ENCODE results near the gene SOX9.

The SOX9 gene

DNA sequence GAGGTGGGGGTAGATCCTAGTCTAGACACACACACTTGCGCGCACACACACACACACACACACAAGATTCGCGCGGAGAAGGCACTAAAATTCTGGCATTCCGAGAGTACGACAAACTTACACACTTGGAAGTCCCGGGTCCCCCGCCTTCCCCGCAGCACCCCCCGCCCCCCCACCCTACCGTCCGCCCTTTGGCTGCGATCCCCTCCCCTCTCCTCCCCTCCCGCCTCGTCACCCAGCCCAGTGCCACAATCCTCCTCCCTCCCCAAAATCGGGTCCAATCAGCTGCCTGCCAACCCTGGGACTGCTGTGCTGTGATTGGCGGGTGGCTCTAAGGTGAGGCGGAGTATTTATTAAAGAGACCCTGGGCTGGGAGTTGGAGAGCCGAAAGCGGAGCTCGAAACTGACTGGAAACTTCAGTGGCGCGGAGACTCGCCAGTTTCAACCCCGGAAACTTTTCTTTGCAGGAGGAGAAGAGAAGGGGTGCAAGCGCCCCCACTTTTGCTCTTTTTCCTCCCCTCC, at the start of gene SOX9:
SOX9 (plus strand) TSS at position 379 of the 522 bp plus-strand sequence. CDS start 372 bp downstream, outside the sequence.
- DNase-seq: peak; percentile 73

DNA sequence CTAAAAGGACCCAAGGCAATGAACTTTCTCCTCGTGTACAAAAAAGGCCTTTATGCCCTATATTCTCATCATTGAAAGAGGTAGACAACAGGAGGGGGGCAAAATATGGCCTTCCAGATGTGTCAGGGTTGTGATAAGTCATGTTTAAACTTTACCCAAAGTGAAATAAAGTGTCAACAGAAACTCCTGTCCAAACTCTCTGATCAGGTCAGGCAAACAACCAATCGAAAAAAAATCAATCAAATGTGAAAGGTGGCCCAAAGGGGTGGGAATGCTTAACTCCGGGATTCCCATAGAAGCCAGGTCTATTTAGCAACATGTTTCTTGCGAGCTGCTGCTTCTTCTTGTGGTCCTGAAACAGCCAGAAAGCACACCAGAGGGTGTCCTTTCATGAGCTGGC, 49.5 kb upstream of the SOX9 start:
- no peak for DNase-seq

DNA sequence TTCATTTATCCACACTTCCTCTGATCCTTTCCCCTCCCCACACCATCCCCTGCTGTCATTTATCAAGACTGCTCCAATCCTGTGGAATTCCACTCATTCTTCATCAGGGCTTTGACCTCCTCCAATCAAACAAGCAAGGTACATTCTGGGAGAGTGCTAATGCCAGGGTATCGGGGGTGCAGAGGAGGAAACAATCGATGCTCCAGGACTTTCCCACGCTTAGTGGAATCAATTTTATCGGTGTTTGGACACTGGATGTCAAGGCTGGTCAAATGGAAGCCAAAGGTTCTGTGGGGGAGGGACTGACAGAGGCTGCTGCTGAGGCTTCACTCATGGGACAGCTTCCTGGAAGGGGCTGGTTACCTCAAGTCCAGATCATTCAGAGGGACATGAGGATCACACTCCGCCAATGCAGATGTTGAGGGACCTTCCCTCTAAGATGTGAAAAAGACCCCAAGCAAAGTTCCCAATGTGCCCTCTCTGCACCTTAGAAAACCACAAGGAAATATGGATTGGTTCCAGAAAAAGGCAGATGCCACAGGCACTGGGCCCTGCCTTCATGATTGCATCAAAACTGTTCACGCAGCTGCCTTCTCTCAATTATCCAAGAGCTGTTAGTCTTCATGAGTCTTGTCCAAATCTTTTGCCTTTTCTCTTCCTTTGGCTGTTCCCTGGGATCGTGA, 44.7 kb upstream of the SOX9 start:
- DNase-seq: no peak

DNA sequence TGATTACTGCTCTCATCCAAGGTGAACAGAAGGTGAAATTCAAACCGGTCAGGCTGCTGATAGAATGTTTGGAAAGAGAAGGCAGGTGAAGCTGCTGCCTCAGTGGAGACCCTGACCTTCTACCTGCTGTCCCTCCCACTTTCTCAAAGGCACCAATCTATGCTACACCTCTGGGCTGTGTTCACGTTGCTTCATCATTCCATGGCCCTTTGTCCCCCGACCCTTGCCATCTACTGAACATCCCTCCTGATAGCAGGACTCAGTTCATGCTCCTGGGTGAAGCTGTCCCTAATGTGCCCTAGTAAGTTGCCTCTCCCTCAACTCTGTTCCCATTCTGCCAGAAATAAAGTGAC, 44.2 kb upstream of the SOX9 start:
- DNase-seq: no peak

DNA sequence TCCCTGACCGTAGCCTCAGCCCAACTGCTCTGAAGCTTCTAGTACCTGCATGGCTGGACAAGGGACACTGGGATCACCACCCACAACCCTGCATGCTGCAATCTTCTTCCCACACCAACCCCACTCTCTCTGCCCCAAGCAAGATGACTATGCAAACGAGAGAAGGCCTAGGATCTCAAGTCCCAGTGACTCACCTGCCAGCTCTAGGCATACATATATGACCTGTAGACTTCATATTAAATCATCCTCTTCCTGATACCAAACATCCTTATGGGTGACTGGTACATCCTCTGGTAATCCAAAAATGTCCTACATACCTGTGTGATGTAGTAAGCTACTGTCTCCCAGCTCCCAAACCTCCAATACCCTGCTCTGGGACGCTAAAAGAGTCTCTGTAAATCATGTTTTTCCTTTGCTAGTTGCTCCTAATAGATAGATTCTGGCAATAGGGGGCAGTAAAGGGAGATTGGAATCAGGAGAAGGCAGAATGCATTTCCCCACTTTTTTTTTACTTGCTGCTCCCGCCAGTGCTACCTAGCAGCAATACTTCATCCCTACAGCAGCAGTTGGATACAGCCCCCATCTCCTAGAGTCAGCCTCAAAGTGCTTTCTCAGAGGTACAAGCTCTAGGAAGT, 43.4 kb upstream of the SOX9 start:
- no peak for DNase-seq

DNA sequence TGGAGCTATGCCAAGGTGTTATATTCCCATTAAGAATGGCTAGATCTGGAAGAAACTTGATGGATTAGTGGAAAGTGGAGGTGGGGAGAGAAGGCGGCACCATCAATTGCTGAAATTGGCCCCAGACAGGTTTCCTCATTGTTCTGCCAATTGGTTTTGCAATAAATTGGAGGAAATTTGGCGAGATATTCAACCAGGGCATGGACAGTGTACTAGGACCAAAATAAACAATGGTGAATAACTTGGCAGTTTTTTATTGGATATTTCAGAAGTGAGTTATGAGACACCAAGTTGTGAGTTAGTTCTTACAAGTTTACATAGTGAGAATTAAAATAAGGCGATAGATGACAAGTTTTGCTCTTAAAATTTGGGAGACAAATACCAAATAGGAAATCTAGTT, 41.1 kb upstream of the SOX9 start:
- no peak for DNase-seq

DNA sequence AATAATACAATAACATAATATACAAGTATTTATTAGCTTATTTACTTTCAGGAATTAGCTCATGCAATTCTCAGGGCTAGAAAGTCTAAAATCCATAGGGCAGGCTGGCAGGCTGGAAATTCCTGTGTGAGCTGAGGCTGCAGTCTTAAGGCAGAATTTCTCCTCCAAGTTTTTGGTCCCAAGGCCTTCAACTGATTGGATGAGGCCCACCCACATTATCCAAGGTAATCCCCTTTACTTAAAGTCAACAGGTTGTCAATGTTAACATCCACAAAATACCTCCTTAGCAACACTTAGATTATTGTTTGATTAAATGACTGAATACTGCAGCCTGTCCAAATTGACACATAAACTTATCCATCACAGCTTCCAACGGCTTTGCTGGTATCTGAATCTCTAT, 32.9 kb upstream of the SOX9 start:
- no peak for DNase-seq

DNA sequence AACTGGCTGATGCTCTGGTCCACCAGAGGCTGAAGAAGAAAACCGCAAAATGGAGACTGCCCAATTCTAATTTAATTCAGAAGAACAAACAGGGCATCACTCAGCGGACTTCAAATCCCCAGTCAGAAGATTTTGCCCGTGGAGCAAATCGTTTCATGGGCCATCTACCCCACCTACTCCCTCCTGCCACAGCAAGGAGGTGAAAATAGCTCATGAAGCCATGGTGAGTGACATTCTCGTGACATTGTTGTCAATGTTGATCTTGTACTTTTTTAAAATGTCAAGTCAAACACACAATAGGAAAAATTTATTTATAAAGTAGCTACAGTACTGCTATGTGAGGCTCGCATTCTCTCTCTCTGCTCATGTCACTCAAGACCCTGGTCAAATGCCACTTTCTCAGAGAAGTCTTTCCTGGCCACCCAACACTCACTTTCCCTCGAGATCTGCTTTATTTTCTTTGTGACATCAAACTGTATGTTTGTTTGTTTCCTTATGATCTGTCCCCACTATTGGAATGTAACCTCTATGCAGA, 31.3 kb upstream of the SOX9 start:
- no peak for DNase-seq

DNA sequence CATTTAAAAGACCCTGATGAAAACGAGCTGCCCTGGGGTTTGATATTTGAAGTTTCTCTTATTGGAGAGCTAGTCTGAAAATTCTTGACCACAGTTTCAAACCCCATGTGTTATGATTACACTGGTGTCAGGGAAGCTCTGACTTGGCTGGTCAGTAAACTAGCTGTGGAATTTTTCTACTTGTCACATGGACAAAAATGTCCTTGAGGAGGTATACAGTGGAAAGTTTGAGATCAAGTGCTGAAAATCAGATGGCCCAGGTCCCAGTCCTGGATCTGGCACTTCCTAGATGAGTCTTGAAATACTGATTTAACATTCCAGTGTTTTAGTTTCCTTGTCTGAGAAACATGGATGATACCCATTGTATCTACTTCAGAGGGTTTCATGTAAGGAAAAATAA, 30.7 kb upstream of the SOX9 start:
- DNase-seq: no peak

DNA sequence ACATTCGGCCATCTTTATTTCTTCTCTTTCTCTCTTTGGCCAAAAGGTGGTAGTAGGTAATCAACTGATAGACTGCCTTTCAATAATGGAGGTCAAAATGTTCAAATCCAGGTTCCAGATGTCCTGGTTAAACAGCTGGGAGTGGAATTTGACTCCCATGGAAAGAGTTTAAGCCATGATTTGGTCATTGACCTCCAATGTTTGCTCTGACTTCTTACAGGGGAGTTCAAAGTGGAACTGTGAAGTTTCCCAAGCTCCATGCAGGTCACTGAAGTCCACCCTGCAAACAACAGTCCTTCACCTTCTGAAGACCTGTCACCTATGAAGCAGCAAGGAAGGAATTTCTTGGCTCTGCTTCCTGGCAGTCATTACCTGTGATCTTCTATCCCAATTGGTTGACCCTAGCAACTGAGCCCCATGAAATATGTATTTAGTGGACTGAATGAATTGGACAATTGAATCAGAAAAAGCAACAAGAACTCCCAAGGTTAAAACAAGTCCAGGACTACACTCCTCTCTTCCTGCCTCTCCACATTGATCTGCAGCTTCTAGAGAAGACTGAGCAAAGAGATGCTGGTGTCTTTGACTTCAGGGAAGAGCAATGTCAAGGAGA, 28.0 kb upstream of the SOX9 start:
- no peak for DNase-seq

DNA sequence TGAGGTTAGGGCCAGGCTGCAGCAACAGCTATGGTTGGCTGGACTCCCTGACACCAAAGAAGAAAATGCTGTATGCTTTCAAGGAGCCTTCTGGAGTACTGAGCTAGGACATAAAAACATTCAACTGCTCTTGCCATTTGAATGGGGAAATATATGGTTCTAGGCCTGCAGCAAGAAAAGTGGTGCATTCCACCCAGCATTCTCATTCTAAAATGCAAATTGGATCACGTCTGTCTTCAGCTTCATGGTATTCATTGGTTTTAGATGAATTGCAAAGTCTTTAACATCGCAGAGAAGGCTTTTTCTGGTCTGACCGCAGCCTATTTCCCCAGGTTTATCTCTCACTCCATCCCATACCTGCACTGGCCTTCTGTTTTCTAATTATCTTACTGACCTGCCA, 27.1 kb upstream of the SOX9 start:
- no peak for DNase-seq

DNA sequence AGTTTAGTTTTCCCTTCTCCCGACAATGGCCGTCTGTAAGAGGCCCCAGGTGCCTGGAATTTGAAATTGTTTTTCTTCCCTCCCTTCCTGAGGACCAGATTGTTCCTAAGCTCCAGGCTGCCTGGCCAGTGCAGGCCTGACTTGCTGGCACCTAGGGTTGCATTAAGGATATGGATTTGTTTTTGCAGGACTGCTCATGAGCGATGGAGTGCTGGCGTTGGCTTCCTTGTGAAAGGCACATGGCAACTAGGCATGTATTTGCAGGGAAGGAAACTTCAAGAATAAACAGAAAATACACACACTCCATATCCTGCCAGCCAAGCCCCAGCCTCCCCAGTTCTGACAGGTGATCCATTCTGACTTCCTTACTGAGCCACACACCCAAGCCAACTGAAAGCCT, 25.5 kb upstream of the SOX9 start:
- DNase-seq: no peak

DNA sequence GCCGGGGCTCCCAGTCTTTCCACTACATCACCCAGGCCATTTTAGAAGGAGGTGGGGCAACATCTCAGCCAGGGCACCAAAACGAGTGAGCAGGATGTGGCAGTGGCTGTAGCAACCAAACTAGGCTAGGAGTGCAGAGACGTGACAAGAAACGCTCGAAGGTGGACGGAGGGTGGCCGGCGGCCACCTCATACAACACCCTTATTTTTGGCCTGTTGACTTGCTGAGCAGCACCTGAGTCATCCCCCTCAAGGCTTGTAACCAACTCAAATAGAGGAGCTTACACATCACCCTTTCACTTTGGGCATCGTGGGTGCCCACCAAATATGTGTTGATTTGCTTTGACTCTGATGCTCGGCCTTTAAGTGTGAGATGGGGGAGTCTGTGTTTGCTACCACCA, 23.7 kb upstream of the SOX9 start:
- DNase-seq: no peak

DNA sequence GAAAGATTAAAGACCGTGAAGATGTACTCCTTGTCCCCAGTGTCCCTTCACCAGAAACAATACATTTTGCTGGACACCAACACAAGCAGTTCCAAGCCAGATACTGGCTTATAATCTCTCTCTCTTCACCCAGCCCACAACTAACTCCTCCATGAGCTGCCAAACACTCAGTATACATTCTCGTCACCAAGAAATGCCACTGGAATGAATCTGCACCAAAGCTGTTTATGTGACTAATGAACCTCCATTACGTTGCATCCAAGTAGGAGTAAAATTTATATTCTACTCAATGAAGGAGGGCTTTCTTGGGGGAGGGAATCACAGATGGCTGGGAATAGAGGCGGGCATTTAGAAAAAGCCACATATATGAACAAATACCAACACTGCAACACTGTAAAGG, 20.9 kb upstream of the SOX9 start:
- DNase-seq: no peak

DNA sequence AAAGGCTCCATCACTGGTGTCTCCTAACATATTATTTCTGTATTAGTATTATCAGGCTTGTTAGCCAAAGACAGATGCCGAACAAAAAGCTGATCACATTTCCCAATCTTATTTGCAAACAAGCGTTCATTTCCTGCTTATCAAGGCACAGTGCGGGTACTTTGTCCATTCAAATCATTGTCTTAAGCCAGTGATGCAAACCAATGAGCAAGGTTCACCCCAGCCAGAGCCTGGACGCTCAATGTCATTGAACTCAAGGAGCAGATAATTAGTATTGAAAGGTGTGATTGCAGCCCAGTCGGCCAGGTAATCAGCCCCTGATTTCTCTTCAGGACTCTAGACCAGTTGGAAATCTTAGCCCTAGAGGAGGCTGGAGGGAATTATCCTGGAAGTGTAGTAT, 20.4 kb upstream of the SOX9 start:
- no peak for DNase-seq

DNA sequence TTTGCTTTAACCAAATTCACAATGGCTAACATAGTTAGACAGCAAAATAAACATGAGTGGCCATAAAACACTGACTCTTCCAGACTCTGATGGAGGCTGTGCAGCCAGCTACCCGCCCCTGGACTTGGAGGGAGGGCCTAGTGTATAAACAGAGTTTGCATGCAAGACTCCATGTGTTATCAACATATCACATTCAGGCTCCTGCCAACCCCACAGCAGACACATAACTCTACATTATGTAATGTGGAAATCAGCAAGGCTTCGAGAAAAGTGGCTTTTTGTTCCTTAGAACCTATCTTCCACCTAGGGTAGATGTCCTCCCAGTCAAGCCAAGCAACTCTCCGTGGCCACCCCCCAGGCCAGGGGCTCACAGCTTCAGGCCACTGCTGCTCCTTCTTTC, 19.3 kb upstream of the SOX9 start:
- no peak for DNase-seq

DNA sequence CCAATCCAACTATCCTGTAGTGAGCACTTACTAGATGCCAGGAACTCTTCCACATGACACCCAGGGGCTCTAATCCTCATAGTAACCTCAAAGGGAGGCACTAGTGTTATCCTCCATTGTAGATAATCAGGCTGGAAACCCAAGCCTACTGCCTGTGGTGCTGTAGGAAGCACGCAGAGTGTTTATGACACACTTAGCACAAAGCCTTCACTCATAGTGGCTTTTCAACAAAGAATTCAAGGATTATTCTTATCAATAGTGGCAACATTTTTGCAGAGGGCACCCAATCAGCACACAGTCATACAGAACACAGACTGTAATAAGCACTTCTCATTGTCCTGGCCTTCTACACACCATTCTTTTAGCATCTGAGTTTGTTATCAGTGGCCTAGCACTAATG, 18.5 kb upstream of the SOX9 start:
- no peak for DNase-seq

DNA sequence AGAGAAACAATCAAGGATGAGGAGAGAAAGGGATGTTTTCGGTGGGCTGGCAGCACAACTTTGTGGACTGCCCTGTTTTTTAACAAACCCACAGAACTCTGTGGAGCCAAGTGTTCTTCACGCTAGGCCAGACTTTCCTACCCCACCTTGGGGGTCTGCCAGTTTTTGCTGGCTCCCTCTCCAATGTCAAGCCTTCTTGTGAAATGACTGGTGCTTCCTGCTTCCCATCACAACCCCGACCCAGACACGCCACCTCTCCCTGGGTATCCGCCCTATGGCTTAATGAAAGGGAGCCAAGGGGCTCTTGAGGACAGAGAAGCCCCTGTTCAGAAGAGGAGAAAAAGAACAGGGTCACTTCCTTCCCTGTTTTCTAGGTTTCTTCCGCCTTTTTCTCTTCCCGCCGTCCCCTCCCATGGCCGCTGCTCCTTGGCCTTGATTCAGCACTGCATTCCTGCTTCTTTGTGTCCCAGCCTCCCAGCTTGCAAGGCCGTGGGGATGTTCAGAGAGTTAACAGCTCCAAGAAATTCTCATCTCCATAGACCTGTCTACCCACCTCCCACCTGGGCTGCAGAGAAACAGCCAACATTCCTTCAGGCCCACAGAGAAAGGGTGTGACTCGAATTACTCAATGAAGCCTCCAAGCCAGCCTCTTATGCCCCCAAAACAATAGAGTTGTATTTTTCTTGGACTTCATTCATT, 16.5 kb upstream of the SOX9 start:
- no peak for DNase-seq

DNA sequence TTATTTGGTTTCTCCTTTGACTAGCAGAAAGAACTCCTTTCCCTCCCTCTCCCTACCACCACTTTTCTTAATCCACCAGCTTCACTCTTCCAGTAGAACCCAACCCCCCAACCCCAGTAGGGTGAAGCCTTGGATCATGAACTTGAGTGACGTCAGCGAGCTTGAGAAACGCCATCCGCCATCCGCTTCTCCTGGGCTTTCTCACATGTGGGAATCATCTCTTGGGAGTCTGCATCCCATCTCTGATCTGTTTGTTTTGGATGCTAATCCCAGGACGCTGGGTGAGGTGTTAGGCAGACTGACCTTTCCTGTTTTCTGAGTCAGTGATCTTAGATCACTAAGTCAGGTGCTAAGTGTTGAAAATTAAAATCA, 16.0 kb upstream of the SOX9 start:
- no peak for DNase-seq

DNA sequence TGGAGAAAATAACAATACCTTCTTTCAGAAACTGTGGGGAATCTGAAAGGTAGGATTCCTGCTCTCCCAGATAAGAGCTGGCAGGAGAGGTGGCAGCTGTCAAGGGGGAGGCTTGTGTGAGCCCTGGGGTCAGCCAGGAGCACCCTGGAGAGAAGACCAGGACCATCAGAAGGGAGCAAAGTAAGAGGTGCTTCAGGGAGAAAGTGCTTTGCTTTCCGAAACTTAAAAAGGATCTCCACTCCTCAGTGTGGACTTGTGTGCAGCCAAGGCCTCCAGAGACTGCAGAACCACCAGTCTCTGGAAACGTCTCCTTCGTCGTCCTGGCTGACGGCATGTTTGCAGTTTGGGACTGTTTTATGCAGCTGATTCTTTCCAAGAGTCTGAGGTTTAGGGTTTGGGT, 13.7 kb upstream of the SOX9 start:
- no peak for DNase-seq

DNA sequence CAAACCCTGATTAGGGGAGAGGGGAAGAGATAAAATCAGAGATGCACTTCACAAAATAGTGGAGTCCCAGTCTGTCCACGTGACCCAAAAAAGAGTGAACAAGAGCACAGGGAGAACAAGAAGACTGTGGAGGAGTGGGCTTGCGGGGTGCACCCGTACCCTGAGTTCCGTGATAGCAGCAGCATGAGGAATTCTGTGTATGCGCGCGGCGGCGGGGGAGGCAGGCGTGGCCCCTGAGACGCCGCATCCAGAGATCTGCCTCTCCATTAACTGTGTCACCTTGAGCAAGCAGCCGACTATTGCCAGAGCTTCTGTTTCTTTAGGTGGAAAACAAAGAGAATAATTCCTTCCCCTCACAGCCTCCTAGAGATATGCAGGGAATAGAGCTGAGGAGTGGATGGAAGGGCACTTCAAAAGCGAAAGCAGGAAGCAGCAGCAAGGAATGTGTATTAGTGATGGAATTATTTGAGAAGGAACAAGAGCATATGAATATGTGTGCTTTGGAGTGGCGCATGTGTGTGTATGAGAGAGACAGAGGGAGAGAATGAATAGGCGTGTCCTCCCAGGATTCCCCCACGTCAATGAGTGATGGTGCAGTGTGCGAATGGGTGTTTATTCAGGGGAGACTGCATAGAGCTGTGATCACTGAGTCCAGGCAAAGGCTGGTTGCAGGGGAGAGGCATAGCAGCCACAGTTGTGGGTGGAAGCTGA, 10.4 kb upstream of the SOX9 start:
- DNase-seq: no peak

DNA sequence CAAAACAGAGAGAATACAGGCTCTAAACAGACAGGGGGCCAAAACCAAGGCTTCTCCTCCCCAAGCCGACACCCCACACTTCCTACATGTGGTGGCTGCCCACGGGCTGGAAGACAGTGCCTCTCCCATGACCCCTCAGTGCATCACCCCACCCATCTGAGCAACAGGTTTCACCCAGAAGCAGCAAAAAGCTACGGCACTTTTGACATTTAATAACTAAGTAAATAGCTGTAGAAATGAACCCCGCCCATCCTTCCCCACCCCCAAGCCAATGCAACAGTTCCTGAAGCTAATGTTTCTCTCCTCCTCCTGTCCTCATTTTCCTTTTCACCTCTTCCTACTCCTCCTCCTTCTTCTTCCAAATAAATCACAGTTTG, 9.9 kb upstream of the SOX9 start:
- no peak for DNase-seq

DNA sequence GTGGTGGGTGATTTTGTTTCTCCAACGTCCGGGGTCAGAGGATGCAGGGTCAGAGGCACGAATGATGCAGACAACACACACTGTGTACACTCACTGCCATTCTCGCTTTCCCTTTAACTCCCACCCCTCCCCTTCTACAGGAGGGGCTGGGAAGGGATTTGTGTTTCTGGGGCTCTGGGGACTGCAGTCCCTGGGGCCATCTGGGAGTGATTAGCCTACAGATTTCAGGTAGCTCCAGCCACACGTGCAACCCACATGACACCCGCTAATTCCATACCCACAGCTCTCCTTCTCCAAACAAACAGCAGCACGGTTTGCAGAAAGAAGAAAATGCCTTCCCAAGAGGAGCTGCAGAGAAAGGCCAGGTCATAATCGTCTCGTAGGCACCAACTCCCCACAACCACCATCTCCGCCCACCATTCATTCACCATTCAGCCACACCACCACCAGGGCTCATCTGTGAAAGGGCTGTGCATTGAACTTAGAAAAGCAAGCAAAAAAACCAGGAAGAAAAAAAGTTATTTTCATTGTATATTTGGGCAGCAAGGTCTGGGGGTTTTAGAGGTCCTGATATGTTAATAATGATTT, 9.4 kb upstream of the SOX9 start:
- DNase-seq: no peak
